K562 (cell line): ENCODE data around the gene RNF113A. TPM values are rescaled to one million over a fixed set of nuclear protein-coding genes. Genes with fewer than 3 reads are reported as not detected.

Experiments
- BMI1 ChIP-seq: fragments of 150-350 bp; IDR thresholded peaks from 2 replicates; pipeline ENCODE4 v1.6.1; 2014; ENCODE audit warnings: low read length
- CHD1 ChIP-seq: fragments of 200-600 bp; sonication (generic); IDR thresholded peaks from one replicate; pipeline ENCODE4 v1.6.1; 2012; ENCODE audit warnings: mild to moderate bottlenecking, moderate library complexity, low read length, inconsistent platforms
- CSDE1 ChIP-seq, 2 experiments: fragments of 450-650 bp; IDR thresholded peaks; 2 replicates each; pipeline ENCODE4 v1.6.1; 2016; ENCODE audit warnings: mild to moderate bottlenecking in 1 of 2
- CTCFL ChIP-seq: IDR thresholded peaks from 2 replicates; pipeline ENCODE4 v1.6.1; 2011; ENCODE audit warnings: borderline replicate concordance, low read depth, mild to moderate bottlenecking, moderate library complexity, low read length; ENCODE audit not compliant: insufficient read depth, poor library complexity, severe bottlenecking
- DEAF1 ChIP-seq: fragments of 450-650 bp; formaldehyde crosslinking; IDR thresholded peaks from 2 replicates; pipeline ENCODE4 v1.4.0; 2020; ENCODE audit warnings: mild to moderate bottlenecking, moderate library complexity
- ELF4 ChIP-seq: fragments of 450-650 bp; formaldehyde crosslinking; IDR thresholded peaks from 2 replicates; pipeline ENCODE4 v1.4.0; 2022; ENCODE audit warnings: missing genetic modification characterization
- HDAC2 ChIP-seq: fragments of 450-650 bp; IDR thresholded peaks from 2 replicates; pipeline ENCODE4 v1.6.1; 2016; ENCODE audit warnings: mild to moderate bottlenecking
- JUNB ChIP-seq: fragments of 450-650 bp; formaldehyde crosslinking; conservative IDR thresholded peaks from 2 replicates; pipeline ENCODE4 v1.4.0; 2020; ENCODE audit warnings: mild to moderate bottlenecking
- LCOR ChIP-seq: sonication (generic); formaldehyde crosslinking; IDR thresholded peaks from 2 replicates; pipeline ENCODE4 v1.8.0; 2022; ENCODE audit warnings: mild to moderate bottlenecking, missing genetic modification reagents
- PURB ChIP-seq: sonication (generic); formaldehyde crosslinking; IDR thresholded peaks from 2 replicates; pipeline ENCODE4 v1.9.0; 2021; ENCODE audit warnings: low read depth, mild to moderate bottlenecking, missing genetic modification reagents
- RBFOX2 ChIP-seq: fragments of 200-400 bp; formaldehyde crosslinking; IDR thresholded peaks from 2 replicates; pipeline ENCODE4 v1.6.1; 2017; ENCODE audit warnings: low read depth, mild to moderate bottlenecking, low read length, moderate library complexity
- SP1 ChIP-seq: sonication (generic); formaldehyde crosslinking; IDR thresholded peaks from 2 replicates; pipeline ENCODE4 v1.8.1; 2022; ENCODE audit warnings: mild to moderate bottlenecking, missing genetic modification reagents
- STAG1 ChIP-seq: sonication (generic); formaldehyde crosslinking; IDR thresholded peaks from 2 replicates; pipeline ENCODE4 v1.5.0; 2020; ENCODE audit warnings: missing genetic modification reagents, borderline replicate concordance
- TFE3 ChIP-seq: fragments of 450-650 bp; formaldehyde crosslinking; IDR thresholded peaks from 2 replicates; pipeline ENCODE4 v1.4.0; 2020; ENCODE audit warnings: mild to moderate bottlenecking, mixed read lengths
- ZNF512 ChIP-seq: IDR thresholded peaks from 2 replicates; pipeline ENCODE4 v1.6.1; 2016; ENCODE audit warnings: missing genetic modification characterization, missing compliant biosample characterization
- ZNF695 ChIP-seq: fragments of 450-650 bp; formaldehyde crosslinking; IDR thresholded peaks from 2 replicates; pipeline ENCODE4 v1.4.0; 2020; ENCODE audit warnings: mild to moderate bottlenecking, moderate library complexity
- polyA plus RNA-seq, 8 experiments: library from polyadenylated mRNA; depleted of rRNA in 4 of 8; stranded (reverse) in 5 of 8; unstranded in 3 of 8; fragments of >200 nt; fragmentation: Nextera tagmentation in 2 of 8; fragmentation: Illumina TruSeq in 1 of 8; extraction: Ambion mirVana in 2 of 8; extraction: Trizol in 1 of 8; gene quantifications; 2 replicates each; pipeline versions ENCODE4 v1.2.1 to v1.2.3, GENCODE V29; 2011 to 2014; ENCODE audit warnings: inconsistent platforms in 1 of 8, missing spikeins in 1 of 8
- total RNA-seq, 7 experiments: library from RNA; depleted of rRNA in 6 of 7; stranded (reverse); fragments of >200 nt in 6 of 7; fragmentation: Illumina TruSeq in 2 of 7; extraction: Trizol in 2 of 7; gene quantifications; 2 replicates each; pipeline versions ENCODE4 v1.2.1 to v1.2.3, GENCODE V29; 2011 to 2021; ENCODE audit warnings: low replicate concordance in 1 of 7

The RNF113A gene
- total and polyA plus RNA-seq, 9 of the 15 experiments (the other 6 are each of a cell fraction or from before 2014, with no cell fraction given) = 21.2 to 38.4 (median 28.1) TPM

GRCh38 chrX:119880552-119881437 is 9.3 kb upstream of the RNF113A start (continued):
- no peak for TF ChIP-seq TFE3 (CRISPR knock-in tag)
- TF ChIP-seq ELF4 (CRISPR knock-in tag) = 0 out of 2 replicates have a peak, but pooled peaks have one; percentile 13
- no peak for TF ChIP-seq JUNB (CRISPR knock-in tag)
- TF ChIP-seq SP1 (CRISPR knock-in tag) = 0 out of 2 replicates have a peak, but pooled peaks have one; percentile 33
- no peak for TF ChIP-seq PURB
- TF ChIP-seq BMI1 = no peak
- TF ChIP-seq RBFOX2 = no peak
- TF ChIP-seq ZNF695 (CRISPR knock-in tag) = no peak
- no peak for TF ChIP-seq ZNF512 (tag)
- no peak for TF ChIP-seq CSDE1 (IDR thresholded peaks at IDR 0.05)
- no peak for TF ChIP-seq STAG1
- TF ChIP-seq CHD1 = no peak
- no peak for TF ChIP-seq LCOR (CRISPR knock-in tag)
- TF ChIP-seq CTCFL = no peak
- 0 out of 2 replicates have a peak, but pooled peaks have one; percentile 23 for TF ChIP-seq DEAF1 (CRISPR knock-in tag)
- no peak for TF ChIP-seq HDAC2
